ENCODE measurements around the gene RAD21L1. TPM values are rescaled to one million over a fixed set of nuclear protein-coding genes. Genes with fewer than 3 reads are reported as not detected.

Gene RAD21L1
- total RNA-seq, 1 donor from 2014 or later, result not detected

GRCh38 chr20:1301031-1301529 is 75.2 kb downstream of the RAD21L1 start:
- no peak for TF ChIP-seq CTCF (conservative IDR thresholded peaks at IDR 0.05)
- Mint-ChIP-seq H3K27ac (ENCODE audit: unreplicated experiment) (no peak overlapping the region), H3K9me3 (no peaks in the 10 kb centered on the region), H3K4me3 (no peak overlapping the region), H3K36me3 (ENCODE audit: low read depth) (no peaks in the 10 kb centered on the region), H3K27me3 (ENCODE audit: low read depth) (no peaks in the 10 kb centered on the region), H3K4me1 (no peaks in the 10 kb centered on the region)
- no peak for DNase-seq (ENCODE audit: low read depth, low spot score)

GRCh38 chr20:1302685-1303541 is 77.1 kb downstream of the RAD21L1 start:
- TF ChIP-seq CTCF (conservative IDR thresholded peaks at IDR 0.05), result no peak
- Mint-ChIP-seq H3K36me3 (ENCODE audit: low read depth) (no peaks in the 10 kb centered on the region), H3K9me3 (no peaks in the 10 kb centered on the region), H3K4me1 (no peaks in the 10 kb centered on the region), H3K27ac (ENCODE audit: unreplicated experiment) (no peak overlapping the region), H3K4me3 (no peak overlapping the region), H3K27me3 (ENCODE audit: low read depth) (no peaks in the 10 kb centered on the region)
- DNase-seq (ENCODE audit: low read depth, low spot score), result no peak

- Mint-ChIP-seq H3K27me3 (ENCODE audit: low read depth) (no peaks in the 10 kb centered on the region), H3K4me1 (peaks cover 4% of the 10 kb centered on the region), H3K9me3 (no peaks in the 10 kb centered on the region), H3K36me3 (ENCODE audit: low read depth) (no peaks in the 10 kb centered on the region), H3K27ac (ENCODE audit: unreplicated experiment) (no peak overlapping the region), H3K4me3 (no peak overlapping the region)
- DNase-seq (ENCODE audit: low read depth, low spot score), result no peak
- TF ChIP-seq CTCF (conservative IDR thresholded peaks at IDR 0.05), result no peak
These were observed 79.1 kb downstream of the RAD21L1 start for GRCh38 chr20:1304710-1305515.

Other genes starting within 250 kb of the RAD21L1 start
- gene RSPO4, start 223.7 kb upstream of the RAD21L1 start, total RNA-seq, result 0.23 TPM in 1 of 2 replicates, not detected in the other
- 107 and 114 TPM in 2 replicates for gene PSMF1, start 107.4 kb upstream of the RAD21L1 start, total RNA-seq
- 2.7 and 3.3 TPM in 2 replicates for gene TMEM74B, start 41.1 kb upstream of the RAD21L1 start, total RNA-seq
- gene C20orf202, start 22.6 kb upstream of the RAD21L1 start, total RNA-seq, result 0.18 and 0.23 TPM in 2 replicates
- 3.0 and 3.3 TPM in 2 replicates for gene SNPH, start 40.2 kb downstream of the RAD21L1 start, total RNA-seq
- gene SDCBP2, start 103.1 kb downstream of the RAD21L1 start, total RNA-seq, result 1.6 and 2.4 TPM in 2 replicates
- gene FKBP1A, start 167.0 kb downstream of the RAD21L1 start, total RNA-seq, result 176 and 185 TPM in 2 replicates
- 93.9 and 97.7 TPM in 2 replicates for gene NSFL1C, start 240.8 kb downstream of the RAD21L1 start, total RNA-seq

Measured in neural crest cell (in vitro differentiated cells).